Measurements from ENCODE around the gene OLIG2. TPM values are rescaled to one million over a fixed set of nuclear protein-coding genes. Genes with fewer than 3 reads are reported as not detected.

OLIG2 gene
- total RNA-seq, 1 experiment from 2014 or later: 0.79 TPM

- TF ChIP-seq FOXP4 (CRISPR knock-in tag; IDR thresholded peaks at IDR 0.05) (peak; percentile 80; the same call in 1 of the 2 replicates), ELF4 (CRISPR knock-in tag; IDR thresholded peaks at IDR 0.05; ENCODE audit: low read depth) (0 out of 2 replicates have a peak, but pooled peaks have one; percentile 41), USF2 (CRISPR knock-in tag; IDR thresholded peaks at IDR 0.05) (peak; percentile 64), PREB (CRISPR knock-in tag; IDR thresholded peaks at IDR 0.05; ENCODE audit: borderline replicate concordance) (no peak)
Observed at GRCh38 chr21:33019885-33020557, 5.7 kb upstream of the OLIG2 start (continued).

GRCh38 chr21:33020558-33021100, 5.1 kb upstream of the OLIG2 start:
- Mint-ChIP-seq H3K36me3 (no peaks in the 10 kb centered on the region), H3K9me3 (no peaks in the 10 kb centered on the region), H3K4me3 (peak overlapping the region; percentile 60), H3K27ac (no peak overlapping the region), H3K4me1 (peaks cover 41% of the 10 kb centered on the region), H3K27me3 (ENCODE audit: low read depth) (peaks cover 100% of the 10 kb centered on the region)
- ChIA-PET POLR2A (no interaction called here), CTCF (interaction anchor here (0.9 to 4.7 kb wide), 8 partner anchors 8 to 109 kb away, joined by 3 to 23 read pairs (median 4); no protein-coding TSS in a partner anchor)
- no peak for TF ChIP-seq FOXP4 (CRISPR knock-in tag; IDR thresholded peaks at IDR 0.05)
- no peak for TF ChIP-seq E2F5 (CRISPR knock-in tag; IDR thresholded peaks at IDR 0.05)
- no peak for TF ChIP-seq TP53 (CRISPR knock-in tag; IDR thresholded peaks at IDR 0.05)
- TF ChIP-seq NR1H2 (CRISPR knock-in tag; IDR thresholded peaks at IDR 0.05): no peak
- no peak for TF ChIP-seq ZNF121 (CRISPR knock-in tag; IDR thresholded peaks at IDR 0.05)
- TF ChIP-seq NR2C2 (CRISPR knock-in tag; IDR thresholded peaks at IDR 0.05): no peak
- no peak for TF ChIP-seq FOXJ3 (CRISPR knock-in tag; IDR thresholded peaks at IDR 0.05; ENCODE audit: borderline replicate concordance)
- TF ChIP-seq ETV6 (CRISPR knock-in tag; IDR thresholded peaks at IDR 0.05): no peak
- no peak for TF ChIP-seq ZNF396 (CRISPR knock-in tag; IDR thresholded peaks at IDR 0.05; ENCODE audit: borderline replicate concordance)
- TF ChIP-seq NFE2L1 (CRISPR knock-in tag; IDR thresholded peaks at IDR 0.05): no peak
- ATAC-seq (no peak), DNase-seq (ENCODE audit: low spot score) (no peak)

- TF ChIP-seq IRF1 (CRISPR knock-in tag; IDR thresholded peaks at IDR 0.05) (no peak), JUN (CRISPR knock-in tag; IDR thresholded peaks at IDR 0.05) (no peak)
- ChIA-PET POLR2A (no interaction called here), CTCF (interaction anchor here (2.4 to 4.7 kb wide), 3 partner anchors 27 to 107 kb away, joined by 10 to 23 read pairs (median 20); no protein-coding TSS in a partner anchor)
- peaks cover 44% of the 10 kb centered on the region for H3K4me1 Mint-ChIP-seq
- no peaks in the 10 kb centered on the region for H3K36me3 Mint-ChIP-seq
- ATAC-seq (no peak), DNase-seq (ENCODE audit: low spot score) (no peak)
- peaks cover 100% of the 10 kb centered on the region for H3K27me3 Mint-ChIP-seq (ENCODE audit: low read depth)
- H3K27ac Mint-ChIP-seq: no peak overlapping the region
- no peak overlapping the region for H3K4me3 Mint-ChIP-seq
- no peaks in the 10 kb centered on the region for H3K9me3 Mint-ChIP-seq
Observed at GRCh38 chr21:33021150-33021549, 4.6 kb upstream of the OLIG2 start.
